HepG2 (cell line): ENCODE measurements around the gene FIBP. TPM values are rescaled to one million over a fixed set of nuclear protein-coding genes. Genes with fewer than 3 reads are reported as not detected.

Experiments
- ATF7 ChIP-seq, 2 experiments: fragments of 450-650 bp in 1 of 2; sonication (generic) in 1 of 2; formaldehyde crosslinking in 1 of 2; IDR thresholded peaks; 2 replicates each; pipeline versions ENCODE4 v1.4.0 to v1.6.1; 2016 to 2020; ENCODE audit warnings: antibody characterized with exemption in 1 of 2, mild to moderate bottlenecking in 1 of 2, missing genetic modification reagents in 1 of 2
- GZF1 ChIP-seq: sonication (generic); formaldehyde crosslinking; IDR thresholded peaks from 2 replicates; pipeline ENCODE4 v1.5.1; 2020; ENCODE audit warnings: mild to moderate bottlenecking, missing genetic modification reagents
- HDAC1 ChIP-seq: sonication (generic); formaldehyde crosslinking; IDR thresholded peaks from 2 replicates; pipeline ENCODE4 v1.5.1; 2020; ENCODE audit warnings: mild to moderate bottlenecking, missing genetic modification reagents
- HHEX ChIP-seq: IDR thresholded peaks from 2 replicates; pipeline ENCODE4 v1.6.1; 2016; ENCODE audit warnings: control low read depth
- HOXA7 ChIP-seq: sonication (generic); formaldehyde crosslinking; IDR thresholded peaks from 2 replicates; pipeline ENCODE4 v1.8.1; 2022; ENCODE audit warnings: mild to moderate bottlenecking, missing genetic modification reagents, moderate library complexity
- HOXD1 ChIP-seq: sonication (generic); formaldehyde crosslinking; IDR thresholded peaks from 2 replicates; pipeline ENCODE4 v1.5.0; 2020; ENCODE audit warnings: missing genetic modification reagents
- NCOA1 ChIP-seq: sonication (generic); formaldehyde crosslinking; IDR thresholded peaks from 2 replicates; pipeline ENCODE4 v1.9.0; 2021; ENCODE audit warnings: missing genetic modification reagents
- PHF8 ChIP-seq: sonication (generic); formaldehyde crosslinking; IDR thresholded peaks from 2 replicates; pipeline ENCODE4 v1.5.0; 2020; ENCODE audit warnings: missing genetic modification reagents
- PITX1 ChIP-seq: sonication (generic); formaldehyde crosslinking; IDR thresholded peaks from 2 replicates; pipeline ENCODE4 v1.5.1; 2020; ENCODE audit warnings: mild to moderate bottlenecking, missing genetic modification reagents
- PPARG ChIP-seq: conservative IDR thresholded peaks from 2 replicates; pipeline ENCODE4 v1.6.1; 2016; ENCODE audit warnings: missing biosample characterization, missing genetic modification reagents
- RORA ChIP-seq: sonication (generic); formaldehyde crosslinking; IDR thresholded peaks from 2 replicates; pipeline ENCODE4 v1.5.0; 2020; ENCODE audit warnings: mild to moderate bottlenecking, missing genetic modification reagents, moderate library complexity
- ZNF607 ChIP-seq: sonication (generic); formaldehyde crosslinking; IDR thresholded peaks from 2 replicates; pipeline ENCODE4 v1.5.1; 2020; ENCODE audit warnings: missing genetic modification reagents, mild to moderate bottlenecking, borderline replicate concordance
- ZNF652 ChIP-seq: IDR thresholded peaks from 2 replicates; pipeline ENCODE4 v1.6.1; 2016; ENCODE audit warnings: low read depth, borderline replicate concordance
- polyA plus RNA-seq, 8 experiments: library from polyadenylated mRNA; depleted of rRNA in 3 of 8; stranded (reverse) in 7 of 8; unstranded in 1 of 8; fragments of >200 nt; fragmentation: Illumina TruSeq in 4 of 8; extraction: Trizol in 4 of 8; gene quantifications; 2 replicates each; pipeline versions ENCODE4 v1.2.1 to v1.2.3, GENCODE V29; 2011 to 2016; ENCODE audit warnings: low read depth in 4 of 8, missing spikeins in 1 of 8, mixed read lengths in 1 of 8; ENCODE audit not compliant: insufficient read depth in 1 of 8
- total RNA-seq, 5 experiments: library from RNA; depleted of rRNA; stranded (reverse); fragments of >200 nt; fragmentation: Illumina TruSeq; extraction: Trizol; gene quantifications; 2 replicates each; pipeline ENCODE4 v1.2.3, GENCODE V29; 2016; ENCODE audit warnings: low read depth in 1 of 5
- TF ChIP-seq, protein P1 (sequence below): sonication (generic); formaldehyde crosslinking; IDR thresholded peaks from 2 replicates; pipeline ENCODE4 v1.4.0; 2020; ENCODE audit warnings: missing genetic modification reagents, borderline replicate concordance
- TF ChIP-seq, protein P2 (sequence below): sonication (generic); formaldehyde crosslinking; IDR thresholded peaks from 2 replicates; pipeline ENCODE4 v1.8.1; 2022; ENCODE audit warnings: low read depth, mild to moderate bottlenecking, missing genetic modification reagents
- TF ChIP-seq, protein P3 (sequence below): sonication (generic); formaldehyde crosslinking; IDR thresholded peaks from 2 replicates; pipeline ENCODE4 v1.4.0; 2020; ENCODE audit warnings: missing genetic modification reagents
- TF ChIP-seq, protein P4 (sequence below): sonication (generic); formaldehyde crosslinking; IDR thresholded peaks from 2 replicates; pipeline ENCODE4 v1.8.1; 2023; ENCODE audit warnings: missing genetic modification reagents, mild to moderate bottlenecking, borderline replicate concordance

FIBP gene
- total and polyA plus RNA-seq, 2 of the 13 experiments (the other 11 are each of a cell fraction or from before 2014, with no cell fraction given), result 42.9 to 62.1 TPM

DNA sequence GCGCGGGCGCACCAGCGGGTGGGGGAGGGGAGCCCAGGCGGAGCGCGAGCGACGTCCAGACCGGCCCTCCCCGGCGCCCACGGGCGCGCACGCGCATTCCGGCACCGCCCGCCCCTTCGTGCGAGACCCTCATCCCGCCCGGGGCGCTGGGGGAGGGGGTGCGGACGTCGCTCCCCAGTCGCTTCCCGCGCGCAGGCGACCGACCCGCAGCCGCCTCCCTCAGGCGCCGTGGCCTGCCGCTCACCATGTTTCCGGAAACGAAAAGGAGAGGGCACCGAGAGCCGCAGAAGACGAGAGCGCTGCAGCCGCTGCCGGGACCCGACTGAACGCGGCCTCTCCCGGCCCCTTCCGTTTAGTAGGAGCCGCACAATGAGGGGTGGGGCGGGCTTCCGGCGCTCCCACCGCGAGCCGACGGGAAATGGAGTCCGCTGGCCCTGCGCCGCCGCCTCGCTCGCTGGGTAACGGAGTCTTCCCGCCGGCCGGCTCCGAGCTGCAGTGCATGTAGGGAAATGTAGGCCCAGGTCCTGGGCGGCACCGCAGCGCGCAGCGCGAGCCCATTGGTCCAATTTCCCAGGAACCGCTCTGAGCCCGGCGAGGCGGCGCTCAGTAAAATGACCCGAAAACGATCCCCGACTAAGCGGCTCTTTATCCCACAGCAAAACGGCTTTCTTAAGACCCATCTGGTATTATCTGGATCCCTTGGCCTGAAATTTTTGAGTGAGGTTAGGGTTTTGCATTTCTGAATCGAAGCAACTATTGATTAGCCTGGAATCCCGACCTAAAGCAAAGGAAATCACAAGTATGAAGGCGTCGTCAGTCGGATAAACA, 30.2 kb downstream of the FIBP start, which contains the start of gene CFL1 (continued):
- TF ChIP-seq, protein P1, sequence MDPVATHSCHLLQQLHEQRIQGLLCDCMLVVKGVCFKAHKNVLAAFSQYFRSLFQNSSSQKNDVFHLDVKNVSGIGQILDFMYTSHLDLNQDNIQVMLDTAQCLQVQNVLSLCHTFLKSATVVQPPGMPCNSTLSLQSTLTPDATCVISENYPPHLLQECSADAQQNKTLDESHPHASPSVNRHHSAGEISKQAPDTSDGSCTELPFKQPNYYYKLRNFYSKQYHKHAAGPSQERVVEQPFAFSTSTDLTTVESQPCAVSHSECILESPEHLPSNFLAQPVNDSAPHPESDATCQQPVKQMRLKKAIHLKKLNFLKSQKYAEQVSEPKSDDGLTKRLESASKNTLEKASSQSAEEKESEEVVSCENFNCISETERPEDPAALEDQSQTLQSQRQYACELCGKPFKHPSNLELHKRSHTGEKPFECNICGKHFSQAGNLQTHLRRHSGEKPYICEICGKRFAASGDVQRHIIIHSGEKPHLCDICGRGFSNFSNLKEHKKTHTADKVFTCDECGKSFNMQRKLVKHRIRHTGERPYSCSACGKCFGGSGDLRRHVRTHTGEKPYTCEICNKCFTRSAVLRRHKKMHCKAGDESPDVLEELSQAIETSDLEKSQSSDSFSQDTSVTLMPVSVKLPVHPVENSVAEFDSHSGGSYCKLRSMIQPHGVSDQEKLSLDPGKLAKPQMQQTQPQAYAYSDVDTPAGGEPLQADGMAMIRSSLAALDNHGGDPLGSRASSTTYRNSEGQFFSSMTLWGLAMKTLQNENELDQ (CRISPR knock-in tag), result no peak
- TF ChIP-seq HOXD1 (CRISPR knock-in tag), result no peak; the same call in 1 of the 2 replicates
- no peak for TF ChIP-seq ZNF652 (CRISPR knock-in tag)
- TF ChIP-seq NCOA1 (CRISPR knock-in tag), result no peak
- TF ChIP-seq ATF7 (IDR thresholded peaks at IDR 0.05), result no peak
- TF ChIP-seq ATF7 (CRISPR knock-in tag; IDR thresholded peaks at IDR 0.05), result no peak
- peak; percentile 82 for TF ChIP-seq PHF8 (CRISPR knock-in tag)
- TF ChIP-seq, protein P2, sequence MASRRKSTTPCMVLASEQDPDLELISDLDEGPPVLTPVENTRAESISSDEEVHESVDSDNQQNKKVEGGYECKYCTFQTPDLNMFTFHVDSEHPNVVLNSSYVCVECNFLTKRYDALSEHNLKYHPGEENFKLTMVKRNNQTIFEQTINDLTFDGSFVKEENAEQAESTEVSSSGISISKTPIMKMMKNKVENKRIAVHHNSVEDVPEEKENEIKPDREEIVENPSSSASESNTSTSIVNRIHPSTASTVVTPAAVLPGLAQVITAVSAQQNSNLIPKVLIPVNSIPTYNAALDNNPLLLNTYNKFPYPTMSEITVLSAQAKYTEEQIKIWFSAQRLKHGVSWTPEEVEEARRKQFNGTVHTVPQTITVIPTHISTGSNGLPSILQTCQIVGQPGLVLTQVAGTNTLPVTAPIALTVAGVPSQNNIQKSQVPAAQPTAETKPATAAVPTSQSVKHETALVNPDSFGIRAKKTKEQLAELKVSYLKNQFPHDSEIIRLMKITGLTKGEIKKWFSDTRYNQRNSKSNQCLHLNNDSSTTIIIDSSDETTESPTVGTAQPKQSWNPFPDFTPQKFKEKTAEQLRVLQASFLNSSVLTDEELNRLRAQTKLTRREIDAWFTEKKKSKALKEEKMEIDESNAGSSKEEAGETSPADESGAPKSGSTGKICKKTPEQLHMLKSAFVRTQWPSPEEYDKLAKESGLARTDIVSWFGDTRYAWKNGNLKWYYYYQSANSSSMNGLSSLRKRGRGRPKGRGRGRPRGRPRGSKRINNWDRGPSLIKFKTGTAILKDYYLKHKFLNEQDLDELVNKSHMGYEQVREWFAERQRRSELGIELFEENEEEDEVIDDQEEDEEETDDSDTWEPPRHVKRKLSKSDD (CRISPR knock-in tag), result no peak
- TF ChIP-seq ZNF607 (CRISPR knock-in tag), result peak; percentile 81; the same call in 1 of the 2 replicates
- TF ChIP-seq, protein P3, sequence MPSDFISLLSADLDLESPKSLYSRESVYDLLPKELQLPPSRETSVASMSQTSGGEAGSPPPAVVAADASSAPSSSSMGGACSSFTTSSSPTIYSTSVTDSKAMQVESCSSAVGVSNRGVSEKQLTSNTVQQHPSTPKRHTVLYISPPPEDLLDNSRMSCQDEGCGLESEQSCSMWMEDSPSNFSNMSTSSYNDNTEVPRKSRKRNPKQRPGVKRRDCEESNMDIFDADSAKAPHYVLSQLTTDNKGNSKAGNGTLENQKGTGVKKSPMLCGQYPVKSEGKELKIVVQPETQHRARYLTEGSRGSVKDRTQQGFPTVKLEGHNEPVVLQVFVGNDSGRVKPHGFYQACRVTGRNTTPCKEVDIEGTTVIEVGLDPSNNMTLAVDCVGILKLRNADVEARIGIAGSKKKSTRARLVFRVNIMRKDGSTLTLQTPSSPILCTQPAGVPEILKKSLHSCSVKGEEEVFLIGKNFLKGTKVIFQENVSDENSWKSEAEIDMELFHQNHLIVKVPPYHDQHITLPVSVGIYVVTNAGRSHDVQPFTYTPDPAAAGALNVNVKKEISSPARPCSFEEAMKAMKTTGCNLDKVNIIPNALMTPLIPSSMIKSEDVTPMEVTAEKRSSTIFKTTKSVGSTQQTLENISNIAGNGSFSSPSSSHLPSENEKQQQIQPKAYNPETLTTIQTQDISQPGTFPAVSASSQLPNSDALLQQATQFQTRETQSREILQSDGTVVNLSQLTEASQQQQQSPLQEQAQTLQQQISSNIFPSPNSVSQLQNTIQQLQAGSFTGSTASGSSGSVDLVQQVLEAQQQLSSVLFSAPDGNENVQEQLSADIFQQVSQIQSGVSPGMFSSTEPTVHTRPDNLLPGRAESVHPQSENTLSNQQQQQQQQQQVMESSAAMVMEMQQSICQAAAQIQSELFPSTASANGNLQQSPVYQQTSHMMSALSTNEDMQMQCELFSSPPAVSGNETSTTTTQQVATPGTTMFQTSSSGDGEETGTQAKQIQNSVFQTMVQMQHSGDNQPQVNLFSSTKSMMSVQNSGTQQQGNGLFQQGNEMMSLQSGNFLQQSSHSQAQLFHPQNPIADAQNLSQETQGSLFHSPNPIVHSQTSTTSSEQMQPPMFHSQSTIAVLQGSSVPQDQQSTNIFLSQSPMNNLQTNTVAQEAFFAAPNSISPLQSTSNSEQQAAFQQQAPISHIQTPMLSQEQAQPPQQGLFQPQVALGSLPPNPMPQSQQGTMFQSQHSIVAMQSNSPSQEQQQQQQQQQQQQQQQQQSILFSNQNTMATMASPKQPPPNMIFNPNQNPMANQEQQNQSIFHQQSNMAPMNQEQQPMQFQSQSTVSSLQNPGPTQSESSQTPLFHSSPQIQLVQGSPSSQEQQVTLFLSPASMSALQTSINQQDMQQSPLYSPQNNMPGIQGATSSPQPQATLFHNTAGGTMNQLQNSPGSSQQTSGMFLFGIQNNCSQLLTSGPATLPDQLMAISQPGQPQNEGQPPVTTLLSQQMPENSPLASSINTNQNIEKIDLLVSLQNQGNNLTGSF (CRISPR knock-in tag), result no peak
- no peak for TF ChIP-seq GZF1 (CRISPR knock-in tag)
- TF ChIP-seq, protein P4, sequence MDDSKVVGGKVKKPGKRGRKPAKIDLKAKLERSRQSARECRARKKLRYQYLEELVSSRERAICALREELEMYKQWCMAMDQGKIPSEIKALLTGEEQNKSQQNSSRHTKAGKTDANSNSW (CRISPR knock-in tag), result no peak
- TF ChIP-seq HDAC1 (CRISPR knock-in tag), result peak; percentile 65
- no peak for TF ChIP-seq HOXA7
- TF ChIP-seq PPARG (CRISPR knock-in tag), result no peak
- TF ChIP-seq RORA (CRISPR knock-in tag), result no peak
- TF ChIP-seq PITX1 (CRISPR knock-in tag), result no peak; the same call in 1 of the 2 replicates
- TF ChIP-seq HHEX (CRISPR knock-in tag), result no peak
